GM18526 (cell line): ENCODE results near the gene PCK1.

Source experiments
- POLR2A ChIP-seq: IDR thresholded peaks from 3 replicates; pipeline ENCODE4 v1.6.1; 2011; ENCODE audit not compliant: insufficient read length; ENCODE audit errors: extremely low read depth

PCK1 gene

GRCh38 chr20:57586370-57586793 is 25.5 kb downstream of the PCK1 start:
- TF ChIP-seq POLR2A = no peak

- TF ChIP-seq POLR2A = no peak
These were observed 26.0 kb downstream of the PCK1 start for GRCh38 chr20:57586943-57587277.

GRCh38 chr20:57587278-57587988 is 26.5 kb downstream of the PCK1 start:
- no peak for TF ChIP-seq POLR2A

- no peak for TF ChIP-seq POLR2A
These were observed 27.1 kb downstream of the PCK1 start for GRCh38 chr20:57587989-57588377.

GRCh38 chr20:57588596-57588995 is 27.7 kb downstream of the PCK1 start:
- TF ChIP-seq POLR2A = no peak

- no peak for TF ChIP-seq POLR2A
These were observed 28.3 kb downstream of the PCK1 start for GRCh38 chr20:57589123-57589727.

GRCh38 chr20:57589728-57590484 is 29.0 kb downstream of the PCK1 start:
- no peak for TF ChIP-seq POLR2A

GRCh38 chr20:57590485-57591288 is 29.8 kb downstream of the PCK1 start:
- no peak for TF ChIP-seq POLR2A

- no peak for TF ChIP-seq POLR2A
These were observed 30.6 kb downstream of the PCK1 start for GRCh38 chr20:57591289-57592229.

GRCh38 chr20:57592263-57593092 is 31.6 kb downstream of the PCK1 start:
- no peak for TF ChIP-seq POLR2A

GRCh38 chr20:57593134-57593886 is 32.4 kb downstream of the PCK1 start:
- TF ChIP-seq POLR2A = no peak

GRCh38 chr20:57594092-57594951 is 33.4 kb downstream of the PCK1 start:
- no peak for TF ChIP-seq POLR2A
